Endometrial microvascular endothelial cells (primary cell): ENCODE results near the gene BAAT. TPM values are rescaled to one million over a fixed set of nuclear protein-coding genes. Genes with fewer than 3 reads are reported as not detected.

Experiments used
- in situ Hi-C: cut with HindIII; loops from 2 replicates; pipeline ENCODE4 v1.10.0; 2017; ENCODE audit warnings: low sequenced_read_pairs, low pct_unique_long_range_greater_than_20kb; ENCODE audit errors: inconsistent ontology term
- total RNA-seq: library from RNA; depleted of rRNA; stranded (reverse); fragments of >200 nt; gene quantifications from one replicate; pipeline ENCODE4 v1.2.3, GENCODE V29; 2015; ENCODE audit errors: inconsistent ontology term

The BAAT gene
- total RNA-seq, 1 donor from 2014 or later: not detected

- in situ Hi-C loops: no loop called here
Measured at GRCh38 chr9:101369286-101369685, 15.5 kb downstream of the BAAT start.

- in situ Hi-C loops: no loop called here
Measured at GRCh38 chr9:101367323-101367722, 17.5 kb downstream of the BAAT start.

- in situ Hi-C loops: no loop called here
Measured at GRCh38 chr9:101366038-101366756, 18.6 kb downstream of the BAAT start.

GRCh38 chr9:101365181-101365580 is 19.6 kb downstream of the BAAT start:
- in situ Hi-C loops: no loop called here

GRCh38 chr9:101362450-101362849 is 22.4 kb downstream of the BAAT start:
- in situ Hi-C loops: no loop called here

GRCh38 chr9:101360647-101361046 is 24.2 kb downstream of the BAAT start:
- in situ Hi-C loops: no loop called here

GRCh38 chr9:101359679-101360078 is 25.1 kb downstream of the BAAT start:
- in situ Hi-C loops: no loop called here

GRCh38 chr9:101356619-101357018 is 28.2 kb downstream of the BAAT start:
- in situ Hi-C loops: no loop called here

GRCh38 chr9:101354765-101355708 is 29.8 kb downstream of the BAAT start:
- in situ Hi-C loops: no loop called here

- in situ Hi-C loops: no loop called here
Measured at GRCh38 chr9:101354143-101354764, 30.6 kb downstream of the BAAT start.

- in situ Hi-C loops: no loop called here
Measured at GRCh38 chr9:101353683-101354082, 31.1 kb downstream of the BAAT start.

- in situ Hi-C loops: no loop called here
Measured at GRCh38 chr9:101352892-101353463, 31.8 kb downstream of the BAAT start.

- in situ Hi-C loops: no loop called here
Measured at GRCh38 chr9:101350285-101350684, 34.5 kb downstream of the BAAT start.

GRCh38 chr9:101342595-101342994 is 42.2 kb downstream of the BAAT start:
- in situ Hi-C loops: no loop called here

- in situ Hi-C loops: no loop called here
Measured at GRCh38 chr9:101341958-101342357, 42.8 kb downstream of the BAAT start.

GRCh38 chr9:101337237-101337636 is 47.6 kb downstream of the BAAT start:
- in situ Hi-C loops: no loop called here

- in situ Hi-C loops: no loop called here
Measured at GRCh38 chr9:101336091-101336490, 48.7 kb downstream of the BAAT start.

- in situ Hi-C loops: no loop called here
Measured at GRCh38 chr9:101333926-101334702, 50.7 kb downstream of the BAAT start.

- in situ Hi-C loops: no loop called here
Measured at GRCh38 chr9:101333490-101333889, 51.3 kb downstream of the BAAT start.
